NT2/D1 (cell line): ENCODE results near the gene LRRC9.

Experiments used
- DNase-seq: peaks from one replicate; pipeline ENCODE4 v3.0.0-alpha.2; 2011; ENCODE audit warnings: low read depth, low spot score
- H3K27me3 ChIP-seq: 2 replicates; pipeline ENCODE4 v1.6.0; 2011; ENCODE audit warnings: mild to moderate bottlenecking; ENCODE audit not compliant: insufficient read length, insufficient read depth
- H3K36me3 ChIP-seq: 2 replicates; pipeline ENCODE4 v1.6.1; 2011; ENCODE audit warnings: mild to moderate bottlenecking, low read length, mixed read lengths; ENCODE audit not compliant: insufficient read depth, insufficient read length
- H3K4me1 ChIP-seq: 2 replicates; pipeline ENCODE4 v1.5.1; 2011; ENCODE audit not compliant: insufficient read depth, insufficient read length
- H3K4me3 ChIP-seq: 2 replicates; pipeline ENCODE4 v1.5.1; 2011; ENCODE audit warnings: low read depth; ENCODE audit not compliant: insufficient read length
- H3K9ac ChIP-seq: 2 replicates; pipeline ENCODE4 v1.6.0; 2011; ENCODE audit warnings: low read depth; ENCODE audit not compliant: insufficient read length
- H3K9me3 ChIP-seq: 2 replicates; pipeline ENCODE4 v1.5.1; 2011; ENCODE audit warnings: mild to moderate bottlenecking, low read length; ENCODE audit not compliant: insufficient read depth
- SUZ12 ChIP-seq: IDR thresholded peaks from 2 replicates; pipeline ENCODE4 v1.6.1; 2011; ENCODE audit not compliant: insufficient read length, insufficient read depth; ENCODE audit errors: extremely low read depth
- YY1 ChIP-seq: IDR thresholded peaks from 2 replicates; pipeline ENCODE4 v1.6.1; 2011; ENCODE audit not compliant: insufficient read length, insufficient read depth
- ZNF274 ChIP-seq: IDR thresholded peaks from 2 replicates; pipeline ENCODE4 v1.6.1; 2011; ENCODE audit warnings: mild to moderate bottlenecking, low read depth, low read length

Gene LRRC9

DNA sequence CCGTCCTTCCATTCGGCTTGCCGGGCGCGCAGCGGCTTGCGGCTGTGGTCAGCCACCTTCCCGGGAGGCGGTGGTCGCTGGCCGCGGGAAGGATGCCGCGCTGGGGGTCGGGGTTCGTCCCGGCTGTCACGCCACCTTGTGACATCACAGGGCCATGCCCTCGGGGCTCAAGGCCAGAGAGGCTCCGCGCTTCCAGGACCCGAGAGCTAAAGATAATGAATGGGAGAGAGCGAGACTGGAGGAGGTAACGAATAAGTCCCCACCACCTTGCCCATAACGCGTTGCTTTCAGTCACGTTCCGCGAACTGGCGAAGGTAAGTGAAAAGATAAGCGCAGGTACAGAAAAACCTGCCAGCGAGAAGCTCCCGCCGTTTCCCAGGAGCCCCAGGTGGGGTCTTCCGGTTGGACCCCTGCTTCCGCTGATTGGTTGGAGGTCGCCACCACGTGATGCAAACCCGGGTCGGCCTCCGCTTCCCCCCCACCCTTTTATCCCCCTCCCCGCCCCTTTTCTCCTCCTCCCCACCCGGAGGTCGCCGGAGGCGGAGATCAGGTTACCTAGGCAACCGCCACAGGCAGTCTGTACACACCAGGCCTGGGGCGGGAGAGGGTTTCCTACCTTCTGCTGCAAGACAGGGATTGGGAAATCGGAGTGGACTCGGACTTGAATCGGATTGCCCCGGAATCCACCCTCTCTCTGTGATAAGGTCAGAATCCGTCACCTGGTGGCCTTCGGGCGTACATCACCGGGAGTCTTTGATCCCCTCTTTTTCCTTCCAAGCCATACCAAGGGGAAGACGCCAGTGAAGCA is at the start of gene LRRC9:
TSS of gene LRRC9 (plus strand) at position 575 of the 808 bp plus-strand sequence.
- H3K27me3 ChIP-seq = no peaks in the 10 kb centered on the region
- H3K9ac ChIP-seq = peak within 1 kb of the TSS; percentile 90
- TF ChIP-seq ZNF274 (no peak), SUZ12 (no peak)
- no peaks in the 10 kb centered on the region for H3K4me1 ChIP-seq
- peak within 1 kb of the TSS; percentile 56 for H3K4me3 ChIP-seq
- no peaks in the 10 kb centered on the region for H3K36me3 ChIP-seq
- no peaks in the 10 kb centered on the region for H3K9me3 ChIP-seq
- DNase-seq = peak; percentile 85

DNA sequence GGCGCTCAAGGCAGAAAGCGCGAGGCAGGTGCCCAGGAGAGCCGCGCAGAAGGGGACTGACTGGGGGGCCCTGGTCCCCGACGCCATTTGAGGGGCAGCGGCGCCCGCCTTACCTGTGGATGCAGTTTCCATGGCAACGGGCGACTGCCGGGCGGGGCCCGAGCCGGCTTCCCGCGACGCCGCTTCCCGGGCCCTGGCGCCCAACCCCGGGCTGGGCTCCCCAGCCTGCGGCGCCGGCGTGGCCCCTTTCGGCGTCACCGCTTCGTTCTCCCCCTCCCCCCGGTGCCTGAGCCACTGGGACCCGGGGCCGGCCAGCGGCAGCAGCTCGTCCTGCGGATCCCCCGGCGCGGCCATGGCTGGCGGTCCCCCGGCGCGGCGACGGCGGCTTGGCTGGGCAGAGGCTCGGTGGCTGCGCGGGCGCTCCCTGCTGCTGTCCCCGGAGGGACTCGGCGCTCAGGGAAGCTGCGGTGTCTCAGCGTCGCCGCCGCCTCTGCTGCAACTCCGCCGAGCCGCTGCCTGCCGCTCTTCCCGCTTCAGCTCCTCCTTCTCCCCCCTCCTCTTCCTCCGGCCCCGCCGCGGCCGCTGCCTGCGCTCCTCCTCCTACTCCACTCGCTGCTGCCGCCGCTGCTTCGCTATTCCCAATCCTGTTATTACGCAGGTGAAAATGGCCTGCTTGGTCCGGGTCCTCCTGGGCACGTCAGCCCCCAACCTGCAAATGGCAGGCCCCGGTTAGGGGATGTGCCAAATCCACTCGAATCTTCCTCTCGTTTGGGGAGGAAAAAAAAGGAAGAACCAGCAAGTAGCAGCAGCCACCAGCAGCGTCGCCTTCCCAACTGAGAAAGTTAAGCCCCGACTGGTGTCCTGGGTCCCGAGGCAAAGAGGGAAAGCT is 49.4 kb upstream of the LRRC9 start, which contains the start of gene RTN1:
TSS of gene RTN1 (minus strand) at position 500 of the 889 bp plus-strand sequence. CDS start at position 354, 146 bp downstream.
- no peak for TF ChIP-seq YY1
- TF ChIP-seq ZNF274 = no peak
- no peak for TF ChIP-seq SUZ12
- Histone ChIP-seq H3K9ac (peak within 1 kb of the TSS; percentile 51), H3K27me3 (peaks cover 53% of the 10 kb centered on the region), H3K36me3 (no peaks in the 10 kb centered on the region), H3K4me3 (peak within 1 kb of the TSS; percentile 53), H3K9me3 (no peaks in the 10 kb centered on the region), H3K4me1 (no peaks in the 10 kb centered on the region)
- peak; percentile 40 for DNase-seq

DNA sequence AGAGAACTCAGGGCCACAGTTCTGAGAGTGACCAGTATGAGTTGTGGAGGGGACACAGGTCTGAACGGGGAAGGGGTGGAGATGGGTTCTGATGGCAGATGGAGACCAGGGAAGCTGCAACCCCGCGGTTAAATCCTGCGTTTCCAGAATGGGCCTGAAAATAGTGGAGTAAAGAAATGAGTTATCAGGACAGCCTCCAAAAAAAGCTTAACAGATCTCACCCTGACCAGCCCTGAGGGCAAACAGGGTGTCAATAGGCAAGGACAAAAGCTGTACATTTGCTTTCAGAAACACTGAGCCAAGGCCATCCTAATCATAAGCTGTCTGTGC is 48.8 kb upstream of the LRRC9 start:
- H3K36me3 ChIP-seq = no peaks in the 10 kb centered on the region
- DNase-seq = no peak
- peaks cover 53% of the 10 kb centered on the region for H3K27me3 ChIP-seq
- no peaks in the 10 kb centered on the region for H3K9me3 ChIP-seq
- peak overlapping the region; percentile 51 for H3K9ac ChIP-seq
- peak overlapping the region; percentile 53 for H3K4me3 ChIP-seq
- no peak for TF ChIP-seq YY1
- no peak for TF ChIP-seq SUZ12
- TF ChIP-seq ZNF274 = no peak
- no peaks in the 10 kb centered on the region for H3K4me1 ChIP-seq

DNA sequence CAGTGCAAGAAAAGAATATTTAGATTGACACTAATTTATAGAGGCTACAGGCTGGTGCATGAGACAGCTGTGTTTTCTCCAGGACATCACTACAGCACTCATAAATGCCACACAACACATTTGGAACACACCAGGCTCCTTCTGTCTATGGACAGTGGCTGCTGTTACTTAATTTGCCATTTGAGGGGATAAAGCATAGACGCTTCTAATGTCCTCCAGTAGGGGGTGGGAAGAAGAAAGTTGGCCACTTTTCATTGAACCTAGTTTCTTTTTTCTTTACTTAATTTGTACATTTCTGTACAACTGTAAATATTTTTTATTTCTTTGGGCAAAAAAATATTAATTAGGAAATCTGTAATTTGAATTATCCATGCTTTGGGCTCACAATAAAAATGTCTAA is 37.0 kb upstream of the LRRC9 start:
- Histone ChIP-seq H3K9me3 (no peaks in the 10 kb centered on the region), H3K27me3 (no peaks in the 10 kb centered on the region), H3K4me1 (no peaks in the 10 kb centered on the region), H3K36me3 (no peaks in the 10 kb centered on the region), H3K4me3 (no peak overlapping the region), H3K9ac (no peak overlapping the region)
- TF ChIP-seq SUZ12 = no peak
- TF ChIP-seq ZNF274 = no peak
- no peak for TF ChIP-seq YY1
- no peak for DNase-seq

DNA sequence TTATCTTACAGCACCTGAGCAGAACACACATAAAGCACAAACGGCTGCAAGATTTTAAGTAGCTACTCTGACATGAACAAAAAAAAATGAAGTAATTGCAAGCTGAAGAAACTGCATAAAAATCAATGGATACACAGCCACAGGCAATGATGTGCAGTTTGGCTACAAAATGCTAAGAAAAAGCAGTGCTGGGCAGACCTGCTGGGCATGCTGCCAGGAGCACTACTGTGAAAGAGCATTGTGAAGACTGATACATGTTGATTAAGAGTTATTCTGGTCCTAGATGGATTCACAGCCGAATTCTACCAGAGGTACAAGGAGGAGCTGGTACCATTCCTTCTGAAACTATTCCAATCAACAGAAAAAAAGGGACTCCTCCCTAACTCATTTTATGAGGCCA is 29.3 kb upstream of the LRRC9 start:
- DNase-seq = no peak
- H3K4me3 ChIP-seq = no peak overlapping the region
- no peak overlapping the region for H3K9ac ChIP-seq
- no peaks in the 10 kb centered on the region for H3K27me3 ChIP-seq
- no peaks in the 10 kb centered on the region for H3K4me1 ChIP-seq
- no peak for TF ChIP-seq ZNF274
- TF ChIP-seq YY1 = no peak
- TF ChIP-seq SUZ12 = no peak
- H3K9me3 ChIP-seq = no peaks in the 10 kb centered on the region
- H3K36me3 ChIP-seq = no peaks in the 10 kb centered on the region

DNA sequence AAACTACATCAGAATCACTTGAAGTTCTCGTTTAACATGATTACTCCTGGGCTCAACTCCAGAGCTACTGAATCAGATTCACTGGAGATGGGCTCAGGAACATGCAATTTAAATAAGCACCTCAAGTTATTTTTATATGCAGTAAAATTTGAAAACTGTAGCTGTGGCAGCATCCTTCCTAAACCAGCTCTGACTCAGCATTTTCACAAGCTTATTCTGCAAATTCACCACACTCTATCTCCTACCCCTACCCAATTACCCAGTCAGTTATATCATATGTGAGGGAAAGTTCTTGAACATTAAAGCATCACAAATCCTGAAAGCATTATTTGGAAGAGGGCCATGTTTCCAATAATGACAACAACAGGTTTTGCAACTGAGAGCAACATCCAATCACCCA is 24.2 kb upstream of the LRRC9 start:
- H3K9ac ChIP-seq = no peak overlapping the region
- no peak for TF ChIP-seq YY1
- no peak for TF ChIP-seq SUZ12
- TF ChIP-seq ZNF274 = no peak
- no peak overlapping the region for H3K4me3 ChIP-seq
- H3K36me3 ChIP-seq = no peaks in the 10 kb centered on the region
- H3K4me1 ChIP-seq = no peaks in the 10 kb centered on the region
- H3K9me3 ChIP-seq = no peaks in the 10 kb centered on the region
- no peaks in the 10 kb centered on the region for H3K27me3 ChIP-seq
- no peak for DNase-seq
